ENCODE measurements around the gene SLIT3. TPM values are rescaled to one million over a fixed set of nuclear protein-coding genes. Genes with fewer than 3 reads are reported as not detected.

Gene SLIT3
- total and polyA plus RNA-seq, 2 experiments from 2014 or later = 0.59 to 0.71 TPM

- no peak overlapping the region for H3K27ac Mint-ChIP-seq
- Histone ChIP-seq H3K4me3 (no peak overlapping the region), H4K20me1 (replicated peaks; ENCODE audit: insufficient read depth) (no peaks in the 10 kb centered on the region), H3F3A (replicated peaks; ENCODE audit: low read depth) (no peaks in the 10 kb centered on the region), H3K79me2 (replicated peaks; ENCODE audit: insufficient read depth) (no peaks in the 10 kb centered on the region), H3K27me3 (ENCODE audit: insufficient read depth) (no peaks in the 10 kb centered on the region), H3K27ac (ENCODE audit: low read depth) (no peak overlapping the region), H3K36me3 (ENCODE audit: insufficient read depth) (no peaks in the 10 kb centered on the region), H3K4me2 (no peak overlapping the region), H3K4me1 (ENCODE audit: insufficient read depth) (no peaks in the 10 kb centered on the region), H3K9me2 (ENCODE audit: insufficient read depth) (peaks cover 4% of the 10 kb centered on the region; the same call in 1 of the 2 replicates), H2AFZ (no peak overlapping the region)
- H3K9me3 Mint-ChIP-seq = peaks cover 19% of the 10 kb centered on the region
- peaks cover 3% of the 10 kb centered on the region for H3K27me3 Mint-ChIP-seq (ENCODE audit: insufficient read depth, low read depth, poor library complexity)
- no peak overlapping the region for H3K4me3 Mint-ChIP-seq
- TF ChIP-seq STAT1 (IDR thresholded peaks at IDR 0.05; ENCODE audit: unreplicated experiment) (no peak), ZNF331 (CRISPR knock-in tag; IDR thresholded peaks at IDR 0.05; ENCODE audit: low read depth) (no peak), EZH2 (IDR thresholded peaks at IDR 0.05; ENCODE audit: low read depth, unreplicated experiment) (no peak), ZNF114 (CRISPR knock-in tag; IDR thresholded peaks at IDR 0.05) (no peak), REST (IDR thresholded peaks at IDR 0.05; ENCODE audit: unreplicated experiment) (no peak)
- ATAC-seq (no peak), DNase-seq (ENCODE audit: low spot score) (no peak)
- peaks cover 8% of the 10 kb centered on the region for H3K36me3 Mint-ChIP-seq (ENCODE audit: low read depth)
- H3K4me1 Mint-ChIP-seq = no peaks in the 10 kb centered on the region
These were observed 653.9 kb downstream of the SLIT3 start for GRCh38 chr5:168647083-168647482.

- no peak for DNase-seq (ENCODE audit: low spot score)
- no peaks in the 10 kb centered on the region for H3K4me1 Mint-ChIP-seq
- no peaks in the 10 kb centered on the region for H3K27me3 ChIP-seq (ENCODE audit: insufficient read depth)
- H3F3A ChIP-seq (replicated peaks; ENCODE audit: low read depth) = no peaks in the 10 kb centered on the region
- H3K4me3 Mint-ChIP-seq = no peak overlapping the region
- H3K4me1 ChIP-seq (ENCODE audit: insufficient read depth) = no peaks in the 10 kb centered on the region
- H3K79me2 ChIP-seq (replicated peaks; ENCODE audit: insufficient read depth) = no peaks in the 10 kb centered on the region
- peaks cover 4% of the 10 kb centered on the region; the same call in 1 of the 2 replicates for H3K9me2 ChIP-seq (ENCODE audit: insufficient read depth)
- no peak overlapping the region for H3K4me2 ChIP-seq
- peaks cover 10% of the 10 kb centered on the region for H3K36me3 Mint-ChIP-seq (ENCODE audit: low read depth)
- no peak for ATAC-seq
- no peak overlapping the region for H3K27ac ChIP-seq (ENCODE audit: low read depth)
- no peaks in the 10 kb centered on the region for H3K36me3 ChIP-seq (ENCODE audit: insufficient read depth)
- H3K4me3 ChIP-seq = no peak overlapping the region
- H3K27ac Mint-ChIP-seq = no peak overlapping the region
- H3K9me3 Mint-ChIP-seq = peaks cover 23% of the 10 kb centered on the region
- no peak overlapping the region for H2AFZ ChIP-seq
- no peaks in the 10 kb centered on the region for H4K20me1 ChIP-seq (replicated peaks; ENCODE audit: insufficient read depth)
- peaks cover 3% of the 10 kb centered on the region for H3K27me3 Mint-ChIP-seq (ENCODE audit: insufficient read depth, low read depth, poor library complexity)
- no peak for TF ChIP-seq STAT1 (IDR thresholded peaks at IDR 0.05; ENCODE audit: unreplicated experiment)
- TF ChIP-seq JUNB (IDR thresholded peaks at IDR 0.05; ENCODE audit: unreplicated experiment) = no peak
- no peak for TF ChIP-seq EZH2phosphoT487 (IDR thresholded peaks at IDR 0.05; ENCODE audit: unreplicated experiment)
- TF ChIP-seq POLR2AphosphoS5 (IDR thresholded peaks at IDR 0.05; ENCODE audit: low read depth) = no peak
- TF ChIP-seq CREB1 (CRISPR knock-in tag; IDR thresholded peaks at IDR 0.05; ENCODE audit: low read depth) = no peak
- no peak for TF ChIP-seq ZNF114 (CRISPR knock-in tag; IDR thresholded peaks at IDR 0.05)
- no peak for TF ChIP-seq REST (IDR thresholded peaks at IDR 0.05; ENCODE audit: unreplicated experiment)
These were observed 654.6 kb downstream of the SLIT3 start for GRCh38 chr5:168646335-168646734.

All from GM23338 (cell line).